Measurements from ENCODE around the gene COL5A2. TPM values are rescaled to one million over a fixed set of nuclear protein-coding genes. Genes with fewer than 3 reads are reported as not detected.

The COL5A2 gene
- total and polyA plus RNA-seq, 4 donors = 3.2 to 83.5 (median 9.1) TPM

GRCh38 chr2:189171956-189172609, 7.5 kb downstream of the COL5A2 start:
- peaks cover 0 to 13% (median 7%) of the 10 kb centered on the region in 4 donors for H3K4me1 ChIP-seq (ENCODE audit: control insufficient read depth in 4 of 4, insufficient read depth in 4 of 4, low read length in 3 of 4)
- WGBS = 88% methylated on average over 1 of the region's 1 CpG
- no peak overlapping the region for H3K27ac ChIP-seq (ENCODE audit: low read depth in 1 of 2, low read length in 2 of 2)
- H3K9me3 ChIP-seq (ENCODE audit: control insufficient read depth in 4 of 4, low read length in 3 of 4) = no peaks in the 10 kb centered on the region
- no peaks in the 10 kb centered on the region for H3K27me3 ChIP-seq (ENCODE audit: control insufficient read depth in 4 of 4, insufficient read depth in 4 of 4, low read length in 3 of 4)
- no peak overlapping the region for H3K4me3 ChIP-seq (ENCODE audit: low read depth in 1 of 3, low read length in 3 of 3)
- no peaks in the 10 kb centered on the region for H3K36me3 ChIP-seq (ENCODE audit: control insufficient read depth in 4 of 4, insufficient read depth in 3 of 4, low read depth in 1 of 4, low read length in 3 of 4)
- H3K9ac ChIP-seq (ENCODE audit: low read depth in 1 of 2, low read length in 2 of 2) = no peak overlapping the region
- TF ChIP-seq ZBTB33 (IDR thresholded peaks at IDR 0.05) (no peak), TAF1 (conservative IDR thresholded peaks at IDR 0.05) (no peak), JUND (IDR thresholded peaks at IDR 0.05) (no peak), FOXA1 (IDR thresholded peaks at IDR 0.05) (no peak), FOXA2 (IDR thresholded peaks at IDR 0.05) (no peak), CTCF (IDR thresholded peaks at IDR 0.05; ENCODE audit: low read depth, low read length, missing input control) (no peak), RAD21 (IDR thresholded peaks at IDR 0.05) (no peak), RXRA (IDR thresholded peaks at IDR 0.05) (no peak), HNF4G (IDR thresholded peaks at IDR 0.05) (no peak)
- no peak for DNase-seq (ENCODE audit: low spot score)

GRCh38 chr2:189168856-189169499, 10.6 kb downstream of the COL5A2 start:
- Histone ChIP-seq H3K9me3 (ENCODE audit: control insufficient read depth in 4 of 4, low read length in 3 of 4) (no peaks in the 10 kb centered on the region), H3K9ac (ENCODE audit: low read depth in 1 of 2, low read length in 2 of 2) (no peak overlapping the region), H3K4me1 (ENCODE audit: control insufficient read depth in 4 of 4, insufficient read depth in 4 of 4, low read length in 3 of 4) (peaks cover 0 to 24% (median 15%) of the 10 kb centered on the region in 4 donors), H3K4me3 (ENCODE audit: low read depth in 1 of 3, low read length in 3 of 3) (no peak overlapping the region), H3K27ac (ENCODE audit: low read depth in 1 of 2, low read length in 2 of 2) (no peak overlapping the region), H3K27me3 (ENCODE audit: control insufficient read depth in 4 of 4, insufficient read depth in 4 of 4, low read length in 3 of 4) (no peaks in the 10 kb centered on the region), H3K36me3 (ENCODE audit: control insufficient read depth in 4 of 4, insufficient read depth in 3 of 4, low read depth in 1 of 4, low read length in 3 of 4) (no peaks in the 10 kb centered on the region)
- 83% methylated on average over 2 of the region's 2 CpGs for WGBS
- DNase-seq (ENCODE audit: low spot score) = no peak
- TF ChIP-seq EGR1 (IDR thresholded peaks at IDR 0.05; ENCODE audit: low read depth in 2 of 2) (no peak), GABPA (IDR thresholded peaks at IDR 0.05 in 1 of 2, conservative IDR thresholded peaks at IDR 0.05 in 1 of 2) (no peak), HNF4G (IDR thresholded peaks at IDR 0.05) (no peak), MAX (IDR thresholded peaks at IDR 0.05) (no peak), NR2F2 (IDR thresholded peaks at IDR 0.05) (no peak), JUND (IDR thresholded peaks at IDR 0.05) (no peak), FOXA1 (IDR thresholded peaks at IDR 0.05) (no peak), RXRA (IDR thresholded peaks at IDR 0.05) (no peak), HNF4A (conservative IDR thresholded peaks at IDR 0.05) (no peak), FOXA2 (IDR thresholded peaks at IDR 0.05) (no peak), ZBTB33 (IDR thresholded peaks at IDR 0.05) (no peak), SP1 (IDR thresholded peaks at IDR 0.05) (no peak), ATF3 (IDR thresholded peaks at IDR 0.05) (no peak)
